GM12872 (cell line): Measurements from ENCODE around the gene CACNA2D2.

Source experiments
- TF ChIP-seq, protein P1 (sequence below): IDR thresholded peaks from 3 replicates; pipeline ENCODE4 v1.5.1; 2011; ENCODE audit warnings: low read depth, mild to moderate bottlenecking, low read length, moderate library complexity; ENCODE audit not compliant: insufficient read depth

The CACNA2D2 gene

GRCh38 chr3:50490424-50490823 lies 13.0 kb downstream of the CACNA2D2 start:
- TF ChIP-seq, protein P1, sequence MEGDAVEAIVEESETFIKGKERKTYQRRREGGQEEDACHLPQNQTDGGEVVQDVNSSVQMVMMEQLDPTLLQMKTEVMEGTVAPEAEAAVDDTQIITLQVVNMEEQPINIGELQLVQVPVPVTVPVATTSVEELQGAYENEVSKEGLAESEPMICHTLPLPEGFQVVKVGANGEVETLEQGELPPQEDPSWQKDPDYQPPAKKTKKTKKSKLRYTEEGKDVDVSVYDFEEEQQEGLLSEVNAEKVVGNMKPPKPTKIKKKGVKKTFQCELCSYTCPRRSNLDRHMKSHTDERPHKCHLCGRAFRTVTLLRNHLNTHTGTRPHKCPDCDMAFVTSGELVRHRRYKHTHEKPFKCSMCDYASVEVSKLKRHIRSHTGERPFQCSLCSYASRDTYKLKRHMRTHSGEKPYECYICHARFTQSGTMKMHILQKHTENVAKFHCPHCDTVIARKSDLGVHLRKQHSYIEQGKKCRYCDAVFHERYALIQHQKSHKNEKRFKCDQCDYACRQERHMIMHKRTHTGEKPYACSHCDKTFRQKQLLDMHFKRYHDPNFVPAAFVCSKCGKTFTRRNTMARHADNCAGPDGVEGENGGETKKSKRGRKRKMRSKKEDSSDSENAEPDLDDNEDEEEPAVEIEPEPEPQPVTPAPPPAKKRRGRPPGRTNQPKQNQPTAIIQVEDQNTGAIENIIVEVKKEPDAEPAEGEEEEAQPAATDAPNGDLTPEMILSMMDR: no peak

DNA sequence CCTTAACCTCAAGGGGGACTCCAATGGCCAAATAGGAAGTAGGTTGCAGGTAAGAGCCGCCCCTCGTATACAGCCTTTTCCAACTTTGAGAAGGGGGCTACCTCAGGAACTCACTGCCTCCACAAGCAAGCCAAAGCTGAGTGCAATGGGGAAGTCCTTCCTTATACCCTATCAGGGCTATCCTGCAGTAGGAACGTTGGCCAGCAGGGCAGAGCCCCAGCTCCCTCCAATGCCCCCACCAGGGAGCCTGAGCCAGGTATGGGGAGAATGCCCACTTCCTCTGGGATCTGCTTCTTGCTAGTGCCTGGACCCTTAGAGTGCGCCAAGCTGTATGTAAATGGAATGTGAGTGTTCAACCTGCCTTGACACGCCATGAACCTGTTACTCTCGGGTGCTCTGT lies 16.3 kb downstream of the CACNA2D2 start:
- TF ChIP-seq, protein P1: no peak

GRCh38 chr3:50486219-50486888 lies 17.1 kb downstream of the CACNA2D2 start:
- TF ChIP-seq, protein P1: no peak

DNA sequence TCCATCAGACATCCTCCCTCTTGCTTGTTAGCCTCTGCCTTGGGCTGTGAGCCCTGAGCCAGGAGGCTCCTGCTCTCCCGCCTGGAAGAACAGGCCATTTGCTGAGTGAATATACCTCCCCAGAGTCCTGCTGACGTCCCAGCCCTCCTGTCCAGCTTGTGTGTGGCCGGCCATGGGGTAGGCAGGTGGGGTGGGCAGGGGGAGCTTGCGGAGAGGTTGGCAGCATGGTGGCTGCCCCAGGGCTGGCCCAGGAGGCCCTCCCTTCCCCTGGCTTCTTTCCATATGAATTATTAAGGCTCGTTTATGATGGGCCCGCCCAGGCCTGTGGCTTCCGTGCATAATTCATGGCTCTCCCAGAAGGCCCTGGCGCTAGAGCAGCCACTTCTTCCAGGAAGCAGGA lies 18.7 kb downstream of the CACNA2D2 start:
- TF ChIP-seq, protein P1: no peak

- TF ChIP-seq, protein P1: no peak
Measured at GRCh38 chr3:50483374-50483773, 20.1 kb downstream of the CACNA2D2 start.

DNA sequence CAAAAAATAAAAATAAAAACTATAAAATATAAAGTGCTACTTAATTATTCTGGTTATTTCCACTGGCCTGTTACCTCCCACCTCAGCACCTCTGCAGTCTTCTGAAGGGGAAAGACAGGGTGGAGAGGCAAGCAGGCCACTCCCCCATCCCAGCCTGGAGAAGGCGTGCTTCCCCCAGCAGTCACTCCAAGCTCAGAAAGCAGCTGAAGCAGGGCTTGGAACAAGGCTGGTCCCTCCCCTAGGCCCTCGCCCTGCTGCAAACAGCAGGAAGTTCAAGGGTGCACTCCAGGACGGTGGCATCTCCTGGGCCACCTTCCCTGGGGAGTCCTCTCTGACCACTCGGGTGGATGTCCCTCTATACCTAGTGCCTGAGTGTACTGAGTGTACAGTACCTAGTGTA lies 21.4 kb downstream of the CACNA2D2 start:
- TF ChIP-seq, protein P1: no peak

DNA sequence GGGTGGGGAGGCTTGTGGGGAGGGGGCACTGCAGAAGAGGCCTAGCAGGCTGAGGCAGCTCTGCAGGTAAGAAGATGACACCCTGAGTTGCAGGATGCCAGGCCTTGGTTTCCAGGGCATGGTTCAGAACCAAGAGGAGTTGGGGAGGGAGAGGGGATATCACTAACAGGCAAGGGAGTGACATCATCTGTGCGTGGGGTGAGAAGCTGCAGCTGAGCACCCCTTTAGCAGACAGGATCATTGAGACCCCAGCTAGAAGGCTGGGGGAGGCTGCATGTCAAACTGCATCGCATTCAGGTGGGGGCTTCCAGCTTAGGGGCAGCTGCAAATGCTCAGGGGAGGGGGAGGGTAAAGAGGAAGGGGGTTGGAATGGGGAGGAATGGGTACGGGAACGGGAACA lies 23.0 kb downstream of the CACNA2D2 start:
- TF ChIP-seq, protein P1: no peak
